ENCODE results near the gene GRID1. TPM values are rescaled to one million over a fixed set of nuclear protein-coding genes. Genes with fewer than 3 reads are reported as not detected.

GRID1 gene
- total RNA-seq, 1 experiment from 2014 or later = 0.37 TPM

- ChIA-PET POLR2A (interaction anchor here (0.6 kb wide), 1 partner anchor 392 kb away, joined by 4 read pairs; no protein-coding TSS in a partner anchor), CTCF (interaction anchor here (0.8 to 1.5 kb wide), 3 partner anchors 22 to 139 kb away, joined by 3 read pairs; no protein-coding TSS in a partner anchor)
- ATAC-seq (no peak), DNase-seq (ENCODE audit: low spot score) (no peak)
- Mint-ChIP-seq H3K9me3 (peaks cover 6% of the 10 kb centered on the region), H3K4me1 (peaks cover 11% of the 10 kb centered on the region), H3K27ac (no peak overlapping the region), H3K4me3 (no peak overlapping the region), H3K36me3 (no peaks in the 10 kb centered on the region), H3K27me3 (ENCODE audit: low read depth) (no peaks in the 10 kb centered on the region)
- no peak for TF ChIP-seq ATF3 (CRISPR knock-in tag; conservative IDR thresholded peaks at IDR 0.05)
- TF ChIP-seq MYBL2 (CRISPR knock-in tag; IDR thresholded peaks at IDR 0.05) = no peak
- TF ChIP-seq MLX (CRISPR knock-in tag; IDR thresholded peaks at IDR 0.05) = no peak
- TF ChIP-seq FOXP1 (CRISPR knock-in tag; IDR thresholded peaks at IDR 0.05; ENCODE audit: borderline replicate concordance) = no peak
- TF ChIP-seq SMAD3 (CRISPR knock-in tag; IDR thresholded peaks at IDR 0.05; ENCODE audit: borderline replicate concordance) = no peak
Measured at GRCh38 chr10:86135191-86135590, 231.4 kb downstream of the GRID1 start.

GRCh38 chr10:86130737-86131475 is 235.7 kb downstream of the GRID1 start:
- no peak for ATAC-seq
- Mint-ChIP-seq H3K27ac (no peak overlapping the region), H3K36me3 (no peaks in the 10 kb centered on the region), H3K27me3 (ENCODE audit: low read depth) (no peaks in the 10 kb centered on the region), H3K4me3 (no peak overlapping the region), H3K4me1 (no peaks in the 10 kb centered on the region), H3K9me3 (peaks cover 10% of the 10 kb centered on the region)
- TF ChIP-seq CBFB (CRISPR knock-in tag; IDR thresholded peaks at IDR 0.05; ENCODE audit: low read depth) = no peak
- TF ChIP-seq AFF4 (CRISPR knock-in tag; IDR thresholded peaks at IDR 0.05; ENCODE audit: borderline replicate concordance) = no peak
- TF ChIP-seq GTF2I (CRISPR knock-in tag; conservative IDR thresholded peaks at IDR 0.05) = no peak
- TF ChIP-seq ZNF281 (CRISPR knock-in tag; IDR thresholded peaks at IDR 0.05) = no peak
- no peak for TF ChIP-seq FOXP4 (CRISPR knock-in tag; IDR thresholded peaks at IDR 0.05)
- TF ChIP-seq ZSCAN18 (CRISPR knock-in tag; IDR thresholded peaks at IDR 0.05) = no peak
- TF ChIP-seq NFYB (CRISPR knock-in tag; conservative IDR thresholded peaks at IDR 0.05; ENCODE audit: low read depth) = no peak
- CTCF ChIA-PET = interaction anchor here (1.7 kb wide), 1 partner anchor 8 kb away, joined by 10 read pairs; no protein-coding TSS in a partner anchor
- DNase-seq (ENCODE audit: low spot score) = no peak
- POLR2A ChIA-PET = no interaction called here

Measured in WTC11 (cell line).